GM21360 (cell line): Measurements from ENCODE around the gene PEAK3.
"Not testable (repeated sequence)": the region's sequence is repeated elsewhere in the genome, so short reads cannot be mapped to it uniquely, and the experiment has no call there.

Experiments
- ATAC-seq: cut with Tn5 transposase; IDR thresholded peaks from one replicate; pipeline ENCODE4 v1.9.1; 2021; ENCODE audit warnings: mild to moderate bottlenecking, moderate library complexity; ENCODE audit not compliant: unreplicated experiment

PEAK3 gene

DNA sequence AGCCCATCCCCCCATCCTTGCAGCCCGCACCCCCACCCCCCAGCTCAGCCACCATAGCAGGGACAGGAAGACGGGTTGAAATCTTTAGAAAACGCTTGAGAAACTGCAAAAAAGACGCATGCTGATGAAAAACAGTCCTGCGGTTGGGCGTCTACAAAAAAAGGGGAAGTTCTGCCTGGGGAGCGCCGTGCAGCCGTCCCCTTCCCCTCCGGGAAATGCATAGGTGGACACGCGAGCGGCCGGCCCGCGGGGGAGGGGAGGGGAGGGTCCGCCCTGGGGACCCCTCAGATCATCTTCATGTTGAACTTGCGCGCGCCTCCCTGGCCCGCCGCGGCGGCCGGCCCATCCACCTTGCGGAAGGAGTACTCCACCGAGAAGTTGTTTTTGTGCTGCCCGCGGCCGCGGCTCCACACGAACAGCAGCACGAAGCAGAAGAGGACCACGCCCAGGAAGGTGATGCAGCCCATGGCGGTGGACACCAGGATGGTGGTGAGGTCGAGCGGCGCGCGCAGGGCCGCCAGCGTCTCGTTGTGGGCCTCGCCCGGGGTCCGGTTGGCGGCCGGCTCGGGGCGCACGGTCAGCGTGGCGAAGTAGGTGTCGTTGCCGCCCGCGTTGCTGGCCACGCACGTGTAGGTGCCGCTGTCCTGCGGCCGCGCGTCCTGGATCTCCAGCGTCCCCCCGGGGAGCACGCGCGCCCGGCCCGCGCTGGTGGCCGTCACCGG lies 7.9 kb upstream of the PEAK3 start:
- no peak for ATAC-seq

DNA sequence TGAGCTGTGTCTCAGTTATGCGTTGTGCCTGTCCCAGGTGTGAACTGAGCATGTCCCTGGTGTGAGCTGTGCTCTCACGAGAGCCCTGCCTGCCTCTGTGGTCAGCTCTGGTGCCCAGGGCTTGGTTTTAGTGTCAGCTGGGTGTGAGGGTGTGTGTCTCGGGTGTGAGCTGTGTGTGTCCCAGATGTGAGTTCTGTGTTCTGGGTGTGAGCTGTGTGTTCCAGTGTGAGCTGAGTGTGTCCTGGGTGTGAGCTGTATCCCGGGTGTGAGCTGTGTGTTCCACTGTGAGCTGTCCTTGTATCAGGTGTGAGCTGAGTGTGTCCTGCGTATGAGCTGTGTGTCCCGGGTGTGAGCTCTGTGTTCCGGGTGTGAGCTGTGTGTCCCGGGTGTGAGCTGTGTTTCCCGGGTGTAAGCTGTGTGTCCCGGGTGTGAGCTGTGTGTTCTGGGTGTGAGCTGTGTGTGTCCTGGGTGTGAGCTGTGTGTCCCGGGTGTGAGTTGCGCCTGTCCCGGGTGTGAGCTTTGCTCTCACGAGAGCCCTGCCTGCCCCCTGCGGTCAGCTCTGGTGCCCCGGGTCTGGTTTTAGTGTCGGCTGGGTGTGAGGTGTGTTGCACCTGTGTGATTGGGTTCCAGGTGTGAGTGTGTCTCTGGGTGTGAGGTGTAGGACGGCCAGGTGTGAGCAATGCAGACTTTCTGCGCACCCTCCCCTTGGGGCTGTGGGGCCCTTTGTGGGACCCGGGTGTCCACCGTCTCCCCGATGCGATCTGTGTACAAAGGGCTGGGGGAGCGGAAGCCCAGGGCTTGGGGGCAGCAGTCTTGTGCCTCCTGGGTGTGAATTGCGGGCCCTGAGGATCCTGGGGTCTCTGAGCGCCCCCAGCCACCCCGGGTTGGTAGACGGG lies 7.1 kb upstream of the PEAK3 start:
- ATAC-seq, result no peak

DNA sequence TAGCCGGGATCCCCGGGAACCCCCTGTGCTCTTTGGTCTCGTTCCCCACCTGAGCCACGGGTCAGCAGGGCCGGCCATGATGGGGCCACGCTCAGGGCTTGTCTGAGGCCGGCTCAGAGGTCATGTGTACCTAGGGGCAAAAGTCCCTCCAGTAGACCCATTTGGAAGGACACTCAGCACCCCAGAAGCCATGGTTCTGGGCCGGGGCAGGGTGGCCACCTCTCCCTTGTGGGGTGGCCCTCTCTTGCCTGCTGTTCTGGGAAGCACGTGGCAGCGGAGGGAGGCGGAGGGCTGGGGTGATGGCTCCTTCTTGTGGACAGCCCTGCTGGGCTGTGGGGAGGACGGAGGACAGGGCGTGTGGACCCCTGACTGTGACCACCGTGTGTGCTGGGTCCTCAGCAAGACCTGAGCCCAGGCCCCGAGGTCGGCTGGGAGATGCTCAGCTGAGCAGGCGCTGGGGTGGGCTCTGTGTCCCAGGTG lies 6.4 kb upstream of the PEAK3 start:
- no peak for ATAC-seq

- ATAC-seq, result no peak
Measured at GRCh38 chr19:2287585-2288337, 5.8 kb upstream of the PEAK3 start.

- no peak for ATAC-seq
Measured at GRCh38 chr19:2286402-2287140, 4.6 kb upstream of the PEAK3 start.

- ATAC-seq, result no peak
Measured at GRCh38 chr19:2283835-2284507, 2.0 kb upstream of the PEAK3 start.

DNA sequence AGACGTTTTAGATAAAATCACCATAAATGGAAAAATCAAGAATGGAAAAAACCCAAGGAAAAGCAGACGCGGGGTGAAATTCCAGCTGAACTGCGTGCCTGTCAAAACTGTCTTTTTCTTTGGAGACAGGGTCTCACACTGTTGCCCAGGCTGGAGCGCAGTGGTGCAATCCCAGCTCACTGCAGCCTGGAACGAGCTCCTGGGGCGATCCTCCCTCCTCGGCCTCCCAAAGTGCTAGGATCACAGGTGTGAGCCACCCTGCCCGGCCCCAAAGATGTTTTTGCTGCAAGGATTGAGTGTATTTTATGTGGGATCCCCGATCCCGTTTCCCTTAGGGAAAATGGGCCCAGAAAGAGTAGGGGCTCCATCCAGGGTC lies 875 bp upstream of the PEAK3 start:
- ATAC-seq, result no peak

DNA sequence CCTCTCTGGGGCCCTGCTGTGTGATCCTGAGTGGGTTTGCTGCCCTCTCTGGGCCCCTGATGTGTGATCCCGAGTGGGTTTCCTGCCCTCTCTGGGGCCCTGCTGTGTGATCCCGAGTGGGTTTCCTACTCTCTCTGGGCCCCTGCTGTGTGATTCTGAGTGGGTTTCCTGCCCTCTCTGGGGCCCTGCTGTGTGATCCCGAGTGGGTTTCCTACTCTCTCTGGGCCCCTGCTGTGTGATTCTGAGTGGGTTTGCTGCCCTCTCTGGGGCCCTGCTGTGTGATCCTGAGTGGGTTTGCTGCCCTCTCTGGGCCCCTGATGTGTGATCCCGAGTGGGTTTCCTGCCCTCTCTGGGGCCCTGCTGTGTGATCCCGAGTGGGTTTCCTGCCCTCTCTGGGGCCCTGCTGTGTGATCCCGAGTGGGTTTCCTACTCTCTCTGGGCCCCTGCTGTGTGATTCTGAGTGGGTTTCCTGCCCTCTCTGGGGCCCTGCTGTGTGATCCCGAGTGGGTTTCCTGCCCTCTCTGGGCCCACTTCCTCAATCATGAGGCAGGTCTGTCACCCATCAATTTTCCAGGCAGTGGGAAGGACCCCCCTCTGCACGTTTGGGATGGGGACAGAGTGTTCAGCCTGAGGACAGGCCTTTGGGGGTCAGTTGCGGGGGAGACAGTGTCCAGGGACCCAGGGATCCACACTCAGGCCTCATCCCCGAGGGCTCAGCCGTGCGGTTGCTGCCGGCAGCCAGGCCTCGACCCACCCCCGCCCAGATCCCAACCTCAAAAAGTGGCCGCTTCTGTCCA lies 512 bp downstream of the PEAK3 start:
- ATAC-seq, result not testable (repeated sequence)

DNA sequence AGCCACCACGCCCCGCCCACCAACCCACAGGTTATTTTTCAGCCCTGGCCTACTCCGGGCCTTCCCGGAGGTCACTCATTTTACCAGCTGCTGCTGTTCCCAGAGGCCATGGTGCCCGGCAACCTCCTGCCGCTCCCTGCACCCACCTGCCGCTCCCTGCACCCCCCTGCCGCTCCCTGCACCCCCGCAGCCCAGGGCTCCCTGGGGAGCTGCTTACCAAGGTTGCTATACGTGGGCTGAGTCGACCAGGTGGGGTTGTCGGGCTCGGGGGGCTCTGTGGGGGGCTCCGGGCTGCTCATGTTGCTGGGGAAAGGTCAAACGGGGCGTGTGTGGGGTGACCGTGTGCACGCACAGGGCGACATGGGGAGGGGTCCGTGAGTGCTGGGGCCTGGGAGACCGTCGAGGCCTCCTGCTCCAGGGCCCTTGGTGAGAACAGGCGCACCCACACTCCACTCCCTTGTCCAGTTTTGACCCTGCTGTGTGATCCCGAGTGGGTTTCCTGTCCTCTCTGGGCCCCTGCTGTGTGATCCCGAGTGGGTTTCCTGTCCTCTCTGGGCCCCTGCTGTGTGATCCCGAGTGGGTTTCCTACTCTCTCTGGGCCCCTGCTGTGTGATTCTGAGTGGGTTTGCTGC lies 1.2 kb downstream of the PEAK3 start:
- no peak for ATAC-seq

DNA sequence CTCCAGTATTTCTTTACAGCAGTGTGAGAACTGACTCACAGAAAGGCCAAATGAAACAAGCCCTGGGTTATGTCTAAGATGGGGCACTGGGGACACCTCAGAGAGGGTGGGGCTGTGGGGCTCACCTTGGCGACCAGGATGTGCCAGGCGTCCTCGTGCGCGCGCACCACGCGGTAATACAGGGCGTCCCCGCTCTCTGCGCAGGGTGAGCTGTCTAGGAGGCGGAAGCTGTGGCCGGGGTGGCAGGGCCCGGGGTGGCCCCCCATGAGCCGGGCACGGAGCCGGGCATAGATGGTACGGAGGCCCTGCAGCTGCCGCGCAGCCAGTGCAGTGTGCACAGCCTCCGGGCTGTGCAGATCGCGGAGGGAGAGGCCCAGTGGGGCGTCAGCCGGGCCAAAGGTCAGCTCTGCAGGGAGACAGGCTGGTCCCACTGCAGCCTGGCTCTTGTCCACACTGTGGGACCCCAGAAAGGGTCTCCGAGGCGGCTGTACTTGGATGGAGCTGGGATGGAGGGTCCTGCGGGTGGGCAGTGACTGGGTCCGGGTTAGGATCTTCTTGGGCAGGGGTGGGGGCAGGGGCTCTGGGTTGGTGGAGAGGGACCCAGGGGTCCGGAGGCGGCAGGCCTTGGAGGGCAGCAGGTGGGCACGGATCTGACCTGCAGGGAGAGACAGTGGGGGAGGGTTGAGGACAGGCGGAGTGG lies 3.4 kb downstream of the PEAK3 start:
- no peak for ATAC-seq

DNA sequence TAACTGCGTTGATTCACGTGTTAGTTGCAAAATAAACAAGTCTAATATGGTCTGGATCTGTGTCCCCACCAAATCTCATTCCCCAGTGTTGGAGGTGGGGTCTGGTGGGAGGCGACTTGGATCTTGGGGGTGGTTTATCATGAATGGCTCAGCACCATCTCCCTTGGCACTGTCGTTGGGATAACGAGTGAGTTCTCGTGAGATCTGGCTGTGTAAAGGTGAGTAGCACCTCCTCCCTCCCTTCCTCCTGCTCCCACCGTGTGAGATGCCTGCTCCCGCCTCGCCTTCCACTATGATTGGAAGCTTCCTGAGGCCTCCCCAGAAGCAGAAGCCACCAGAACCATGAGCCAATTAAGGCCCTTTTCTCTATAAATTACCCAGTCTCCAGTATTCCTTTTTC lies 4.8 kb downstream of the PEAK3 start:
- no peak for ATAC-seq

GRCh38 chr19:2276429-2276986 lies 5.5 kb downstream of the PEAK3 start:
- ATAC-seq, result no peak

GRCh38 chr19:2275588-2276428 lies 6.2 kb downstream of the PEAK3 start:
- no peak for ATAC-seq

- no peak for ATAC-seq
Measured at GRCh38 chr19:2274931-2275535, 6.9 kb downstream of the PEAK3 start.

- no peak for ATAC-seq
Measured at GRCh38 chr19:2274185-2274711, 7.7 kb downstream of the PEAK3 start.
